Astrocyte of the cerebellum (primary cell): Measurements from ENCODE around the gene TECTB.

Source experiments
- DNase-seq: peaks from one replicate; pipeline ENCODE4 v3.0.0-alpha.2; 2011; ENCODE audit warnings: low read depth
- H3K4me3 ChIP-seq: 2 replicates; pipeline ENCODE4 v1.5.1; 2011; ENCODE audit warnings: mild to moderate bottlenecking, low read depth, low read length, moderate library complexity
- in situ Hi-C: cut with HindIII; loops from 2 replicates; pipeline ENCODE4 v1.10.0; 2017; ENCODE audit warnings: low sequenced_read_pairs
- TF ChIP-seq, protein P1 (sequence below): IDR thresholded peaks from 2 replicates; pipeline ENCODE4 v1.5.1; 2012; ENCODE audit warnings: low read length, low read depth, moderate library complexity, mild to moderate bottlenecking; ENCODE audit errors: missing control alignments

TECTB gene

DNA sequence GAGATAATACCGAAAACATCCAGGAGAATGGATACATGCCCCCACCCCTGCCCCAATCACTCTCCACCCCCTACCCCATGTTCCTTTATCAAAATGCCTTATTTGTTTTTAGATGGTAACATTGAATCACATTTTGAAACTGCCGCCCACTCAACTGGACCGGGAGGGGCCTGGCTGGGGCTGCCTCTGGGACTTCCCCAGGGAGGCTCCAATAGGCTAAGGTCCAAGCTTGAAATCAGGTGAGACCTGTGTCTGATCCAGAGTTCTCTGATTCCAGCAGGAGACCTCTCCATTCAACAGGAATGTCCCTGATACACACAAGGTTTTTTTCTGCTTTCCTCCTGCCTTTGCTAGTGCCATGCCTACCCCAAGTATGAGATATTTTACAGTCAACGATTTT, 47.0 kb downstream of the TECTB start:
- TF ChIP-seq, protein P1, sequence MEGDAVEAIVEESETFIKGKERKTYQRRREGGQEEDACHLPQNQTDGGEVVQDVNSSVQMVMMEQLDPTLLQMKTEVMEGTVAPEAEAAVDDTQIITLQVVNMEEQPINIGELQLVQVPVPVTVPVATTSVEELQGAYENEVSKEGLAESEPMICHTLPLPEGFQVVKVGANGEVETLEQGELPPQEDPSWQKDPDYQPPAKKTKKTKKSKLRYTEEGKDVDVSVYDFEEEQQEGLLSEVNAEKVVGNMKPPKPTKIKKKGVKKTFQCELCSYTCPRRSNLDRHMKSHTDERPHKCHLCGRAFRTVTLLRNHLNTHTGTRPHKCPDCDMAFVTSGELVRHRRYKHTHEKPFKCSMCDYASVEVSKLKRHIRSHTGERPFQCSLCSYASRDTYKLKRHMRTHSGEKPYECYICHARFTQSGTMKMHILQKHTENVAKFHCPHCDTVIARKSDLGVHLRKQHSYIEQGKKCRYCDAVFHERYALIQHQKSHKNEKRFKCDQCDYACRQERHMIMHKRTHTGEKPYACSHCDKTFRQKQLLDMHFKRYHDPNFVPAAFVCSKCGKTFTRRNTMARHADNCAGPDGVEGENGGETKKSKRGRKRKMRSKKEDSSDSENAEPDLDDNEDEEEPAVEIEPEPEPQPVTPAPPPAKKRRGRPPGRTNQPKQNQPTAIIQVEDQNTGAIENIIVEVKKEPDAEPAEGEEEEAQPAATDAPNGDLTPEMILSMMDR, result no peak
- no peak for DNase-seq
- in situ Hi-C loops, result no loop called here
- no peak overlapping the region for H3K4me3 ChIP-seq

- in situ Hi-C loops, result no loop called here
- no peak overlapping the region for H3K4me3 ChIP-seq
- no peak for DNase-seq
- TF ChIP-seq, protein P1, result no peak
Measured at GRCh38 chr10:112330607-112331160, 47.5 kb downstream of the TECTB start.

- TF ChIP-seq, protein P1, result no peak
- H3K4me3 ChIP-seq, result no peak overlapping the region
- no peak for DNase-seq
- in situ Hi-C loops, result no loop called here
Measured at GRCh38 chr10:112332022-112332421, 48.8 kb downstream of the TECTB start.

GRCh38 chr10:112332509-112333228, 49.5 kb downstream of the TECTB start:
- in situ Hi-C loops, result no loop called here
- TF ChIP-seq, protein P1, result no peak
- no peak for DNase-seq
- no peak overlapping the region for H3K4me3 ChIP-seq

DNA sequence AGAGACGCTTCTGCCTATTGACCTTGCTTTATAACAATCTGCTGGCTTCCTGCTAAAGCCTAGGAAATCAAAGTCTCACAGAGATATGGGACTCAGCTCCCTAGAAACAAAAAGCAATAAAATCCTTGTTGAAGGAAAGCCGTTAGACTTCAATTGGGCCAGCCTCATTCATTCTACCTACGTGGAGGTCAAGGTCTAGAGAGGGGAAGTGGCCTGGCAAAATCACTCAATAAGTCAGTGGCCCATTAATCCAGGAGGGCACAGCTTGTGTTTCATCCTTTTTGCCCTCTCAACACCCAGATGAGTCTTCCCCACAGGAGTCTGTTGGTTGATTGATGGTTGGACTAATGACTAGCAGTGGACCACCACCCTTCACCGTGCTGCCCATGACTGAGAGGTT, 50.3 kb downstream of the TECTB start:
- in situ Hi-C loops, result no loop called here
- TF ChIP-seq, protein P1, result no peak
- no peak overlapping the region for H3K4me3 ChIP-seq
- no peak for DNase-seq

DNA sequence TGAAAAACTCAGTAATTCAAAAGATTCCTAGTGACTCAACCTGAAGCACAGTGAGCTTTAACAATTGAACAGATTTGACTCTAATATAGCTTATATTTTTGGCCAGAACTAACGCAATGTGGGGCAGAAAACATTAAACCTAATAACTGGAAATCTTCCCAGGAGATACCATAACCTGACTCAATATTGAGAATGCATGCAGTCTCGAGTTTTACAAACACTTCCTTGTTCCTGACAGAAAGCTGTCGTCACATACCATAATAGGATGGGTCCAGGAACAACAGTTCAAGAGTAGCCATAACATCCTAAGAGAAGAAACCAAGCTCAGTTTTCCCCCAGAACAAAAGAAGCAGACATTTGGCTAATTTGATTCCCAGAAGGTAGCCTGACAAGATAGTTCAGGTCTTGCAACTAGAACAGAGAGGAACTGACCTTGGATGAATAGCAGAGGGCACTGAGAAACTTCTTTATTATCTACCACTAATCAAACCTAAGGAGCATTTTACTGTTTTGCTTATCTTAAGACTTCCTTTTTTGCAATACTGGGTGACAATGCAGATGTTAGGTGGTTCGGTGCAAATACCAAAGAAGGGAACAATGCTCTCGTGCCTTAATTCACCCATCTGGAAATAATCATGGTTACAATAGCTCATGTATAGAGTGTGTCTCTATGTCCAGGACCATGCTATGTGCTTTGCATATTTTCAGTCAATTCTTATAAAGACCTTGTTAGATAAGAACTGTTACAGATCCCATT, 52.1 kb downstream of the TECTB start:
- no peak overlapping the region for H3K4me3 ChIP-seq
- in situ Hi-C loops, result no loop called here
- TF ChIP-seq, protein P1, result no peak
- no peak for DNase-seq
